Measurements from ENCODE around the gene XIRP2.

DNA sequence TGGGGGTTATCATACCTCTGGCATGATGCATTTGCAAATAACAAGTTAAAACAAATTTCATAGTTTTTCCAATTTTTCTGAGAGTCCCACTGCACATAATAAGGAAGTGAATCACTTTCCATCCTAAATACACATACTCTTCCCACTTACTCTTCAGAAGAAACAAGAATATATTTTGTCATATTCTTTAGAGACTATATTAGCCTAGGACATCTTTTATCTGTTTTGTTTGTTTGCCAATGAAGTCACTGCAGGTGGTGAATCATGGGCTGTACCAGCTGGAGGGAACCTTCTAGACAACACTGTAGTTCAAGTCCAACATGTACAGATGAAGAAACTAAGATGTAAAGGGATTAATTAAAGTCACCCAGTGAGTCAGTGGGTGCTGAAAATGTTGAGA lies 116.8 kb downstream of the XIRP2 start:
- TF ChIP-seq, protein P1, sequence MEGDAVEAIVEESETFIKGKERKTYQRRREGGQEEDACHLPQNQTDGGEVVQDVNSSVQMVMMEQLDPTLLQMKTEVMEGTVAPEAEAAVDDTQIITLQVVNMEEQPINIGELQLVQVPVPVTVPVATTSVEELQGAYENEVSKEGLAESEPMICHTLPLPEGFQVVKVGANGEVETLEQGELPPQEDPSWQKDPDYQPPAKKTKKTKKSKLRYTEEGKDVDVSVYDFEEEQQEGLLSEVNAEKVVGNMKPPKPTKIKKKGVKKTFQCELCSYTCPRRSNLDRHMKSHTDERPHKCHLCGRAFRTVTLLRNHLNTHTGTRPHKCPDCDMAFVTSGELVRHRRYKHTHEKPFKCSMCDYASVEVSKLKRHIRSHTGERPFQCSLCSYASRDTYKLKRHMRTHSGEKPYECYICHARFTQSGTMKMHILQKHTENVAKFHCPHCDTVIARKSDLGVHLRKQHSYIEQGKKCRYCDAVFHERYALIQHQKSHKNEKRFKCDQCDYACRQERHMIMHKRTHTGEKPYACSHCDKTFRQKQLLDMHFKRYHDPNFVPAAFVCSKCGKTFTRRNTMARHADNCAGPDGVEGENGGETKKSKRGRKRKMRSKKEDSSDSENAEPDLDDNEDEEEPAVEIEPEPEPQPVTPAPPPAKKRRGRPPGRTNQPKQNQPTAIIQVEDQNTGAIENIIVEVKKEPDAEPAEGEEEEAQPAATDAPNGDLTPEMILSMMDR (IDR thresholded peaks at IDR 0.05; ENCODE audit: low read depth, low read length): no peak
- TF ChIP-seq EZH2phosphoT487 (IDR thresholded peaks at IDR 0.05; ENCODE audit: low read depth): no peak
